GM18526 (cell line): ENCODE data around the gene GALNT7.

ENCODE experiments used
- POLR2A ChIP-seq: IDR thresholded peaks from 3 replicates; pipeline ENCODE4 v1.6.1; 2011; ENCODE audit not compliant: insufficient read length; ENCODE audit errors: extremely low read depth

GALNT7 gene

GRCh38 chr4:173152104-173152503 is 16.5 kb upstream of the GALNT7 start:
- TF ChIP-seq POLR2A, result no peak

- TF ChIP-seq POLR2A, result no peak
Observed at GRCh38 chr4:173153445-173153844, 15.2 kb upstream of the GALNT7 start.

- TF ChIP-seq POLR2A, result no peak
Observed at GRCh38 chr4:173159791-173160190, 8.8 kb upstream of the GALNT7 start.

- no peak for TF ChIP-seq POLR2A
Observed at GRCh38 chr4:173160871-173161270, 7.7 kb upstream of the GALNT7 start.

- no peak for TF ChIP-seq POLR2A
Observed at GRCh38 chr4:173161311-173161710, 7.3 kb upstream of the GALNT7 start.

GRCh38 chr4:173165706-173166105 is 2.9 kb upstream of the GALNT7 start:
- no peak for TF ChIP-seq POLR2A

GRCh38 chr4:173166491-173166890 is 2.1 kb upstream of the GALNT7 start:
- TF ChIP-seq POLR2A, result no peak

- TF ChIP-seq POLR2A, result peak; percentile 46
Observed at GRCh38 chr4:173167758-173168395, 734 bp upstream of the GALNT7 start.

- no peak for TF ChIP-seq POLR2A
Observed at GRCh38 chr4:173169178-173169427, 492 bp downstream of the GALNT7 start.

GRCh38 chr4:173169428-173170181 is 994 bp downstream of the GALNT7 start:
- peak; percentile 48 for TF ChIP-seq POLR2A

- TF ChIP-seq POLR2A, result no peak
Observed at GRCh38 chr4:173170182-173170778, 1.7 kb downstream of the GALNT7 start.

- TF ChIP-seq POLR2A, result no peak
Observed at GRCh38 chr4:173171098-173171497, 2.5 kb downstream of the GALNT7 start.

- no peak for TF ChIP-seq POLR2A
Observed at GRCh38 chr4:173171987-173172386, 3.4 kb downstream of the GALNT7 start.

- no peak for TF ChIP-seq POLR2A
Observed at GRCh38 chr4:173174184-173174583, 5.6 kb downstream of the GALNT7 start.

GRCh38 chr4:173174594-173175012 is 6.0 kb downstream of the GALNT7 start:
- TF ChIP-seq POLR2A, result no peak

- TF ChIP-seq POLR2A, result no peak
Observed at GRCh38 chr4:173176010-173176409, 7.4 kb downstream of the GALNT7 start.
